K562 (cell line): ENCODE data around the gene SERAC1. TPM values are rescaled to one million over a fixed set of nuclear protein-coding genes. Genes with fewer than 3 reads are reported as not detected.

Experiments
- ATAC-seq: fragments of 200-7000 bp; cut with Tn5 transposase; 3 replicates; pipeline ENCODE4 v1.9.1; 2020; ENCODE audit warnings: moderate library complexity
- BruUV-seq: library from RNA; stranded (reverse); fragments of 400-500 nt; replicated peaks from 2 replicates; lab custom pipeline; 2021; lab: Mats Ljungman, UMichigan
- CTCF ChIA-PET: fragments of 300-600 bp; formaldehyde crosslinking; extraction: SDS; loops from one replicate; lab custom pipeline; 2021; ENCODE audit warnings: low intra/inter-chr PET ratio; lab: Yijun Ruan, JAX
- POLR2A ChIA-PET: fragments of 300-600, 350-650 bp; sonication (Branson Sonifier 250); formaldehyde crosslinking; extraction: SDS; loops from one replicate; lab custom pipeline; 2021; ENCODE audit warnings: antibody characterized with exemption, inconsistent platforms; lab: Yijun Ruan, JAX
- DNase-seq, 4 experiments: peaks; one replicate each; pipeline versions ENCODE4 v3.0.0 to v3.0.0-alpha.2; 2011 to 2018; ENCODE audit warnings: low spot score in 3 of 4, mixed read lengths in 3 of 4; ENCODE audit errors: extremely low read depth in 1 of 4
- FAIRE-seq: peaks from 2 replicates; lab custom pipeline; 2011; peaks lifted over from hg19 to GRCh38; lab: Jason Lieb, UNC
- H2AFZ ChIP-seq: 2 replicates; pipeline ENCODE4 v1.6.0; 2011; ENCODE audit warnings: low read depth, low read length, control low read depth, inconsistent platforms
- H3K27ac ChIP-seq: fragments of 200-600 bp; 3 replicates; pipeline ENCODE4 v1.8.0; 2011; ENCODE audit warnings: low read depth, mild to moderate bottlenecking, control low read depth, inconsistent platforms, low read length, moderate library complexity, mixed read lengths; ENCODE audit errors: extremely low read depth
- H3K27me3 ChIP-seq, 2 experiments: fragments of 300-600 bp in 1 of 2; 2 replicates in 1 of 2; 3 replicates in 1 of 2; pipeline versions ENCODE4 v1.6.0 to v1.8.0; 2011; ENCODE audit warnings: inconsistent platforms in 2 of 2, low read length in 2 of 2, mild to moderate bottlenecking in 1 of 2, mixed read lengths in 1 of 2, moderate library complexity in 1 of 2; ENCODE audit not compliant: control insufficient read depth in 2 of 2, insufficient read depth in 2 of 2
- H3K36me3 ChIP-seq: fragments of 300-600 bp; 3 replicates; pipeline ENCODE4 v1.8.0; 2011; ENCODE audit warnings: mild to moderate bottlenecking, low read length, inconsistent platforms; ENCODE audit not compliant: control insufficient read depth, insufficient read depth
- H3K4me1 ChIP-seq, 2 experiments: fragments of 200-600 bp in 1 of 2; replicated peaks in 1 of 2; 2 replicates in 1 of 2; 3 replicates in 1 of 2; pipeline versions ENCODE4 v1.5.1 to v1.8.0; 2011; ENCODE audit warnings: inconsistent platforms in 2 of 2, low read length in 2 of 2, mild to moderate bottlenecking in 1 of 2, mixed read lengths in 1 of 2, moderate library complexity in 1 of 2; ENCODE audit not compliant: control insufficient read depth in 2 of 2, insufficient read depth in 2 of 2
- H3K4me2 ChIP-seq: 2 replicates; pipeline ENCODE4 v1.6.1; 2011; ENCODE audit warnings: low read length, control low read depth, inconsistent platforms, mixed read lengths; ENCODE audit not compliant: insufficient read depth
- H3K4me3 ChIP-seq: fragments of 200-600 bp; sonication (generic), shearing (Covaris generic); 2 replicates; pipeline ENCODE4 v1.5.1; 2016; ENCODE audit warnings: control low read depth, inconsistent platforms
- H3K79me2 ChIP-seq: fragments of 200-600 bp; 3 replicates; pipeline ENCODE4 v1.8.0; 2011; ENCODE audit warnings: low read length, inconsistent platforms; ENCODE audit not compliant: control insufficient read depth, insufficient read depth
- H3K9ac ChIP-seq, 2 experiments: 2 replicates each; pipeline versions ENCODE4 v1.6.0 to v1.6.1; 2011; ENCODE audit warnings: low read depth in 2 of 2, low read length in 2 of 2, control low read depth in 1 of 2, inconsistent platforms in 1 of 2, mild to moderate bottlenecking in 1 of 2, mixed read lengths in 1 of 2; ENCODE audit not compliant: insufficient read depth in 1 of 2
- H3K9me1 ChIP-seq: one replicate; pipeline ENCODE4 v1.6.0; 2011; ENCODE audit warnings: inconsistent platforms, mild to moderate bottlenecking, low read length, moderate library complexity; ENCODE audit not compliant: control insufficient read depth, insufficient read depth
- H3K9me3 ChIP-seq: replicated peaks from 2 replicates; pipeline ENCODE4 v1.5.1; 2011; ENCODE audit warnings: low read depth, low read length, inconsistent platforms; ENCODE audit not compliant: control insufficient read depth, insufficient read depth
- H4K20me1 ChIP-seq: replicated peaks from 2 replicates; pipeline ENCODE4 v1.6.1; 2011; ENCODE audit warnings: low read length, inconsistent platforms, mixed read lengths; ENCODE audit not compliant: control insufficient read depth, insufficient read depth
- CBX5 ChIP-seq: IDR thresholded peaks from 2 replicates; pipeline ENCODE4 v1.6.1; 2014; ENCODE audit warnings: low read depth, borderline replicate concordance
- CHAMP1 ChIP-seq: fragments of 450-650 bp; IDR thresholded peaks from 2 replicates; pipeline ENCODE4 v1.6.1; 2016; ENCODE audit warnings: mild to moderate bottlenecking
- KLF16 ChIP-seq: IDR thresholded peaks from 2 replicates; pipeline ENCODE4 v1.6.1; 2016; ENCODE audit warnings: antibody characterized with exemption
- REST ChIP-seq, 2 experiments: fragments of 450-650 bp; formaldehyde crosslinking in 1 of 2; IDR thresholded peaks; 2 replicates each; pipeline versions ENCODE4 v1.4.0 to v1.6.1; 2014 to 2020; ENCODE audit warnings: mild to moderate bottlenecking in 2 of 2, borderline replicate concordance in 1 of 2, low read depth in 1 of 2
- WHSC1 ChIP-seq: IDR thresholded peaks from one replicate; pipeline ENCODE4 v1.6.1; 2012; ENCODE audit warnings: low read length, control low read depth, inconsistent platforms
- WGBS: fragments of 100-300 bp; shearing (Covaris generic); methylation state at CpG from one replicate; pipeline ENCODE4 v1.1.6; 2016; ENCODE audit warnings: low coverage, mixed read lengths; ENCODE audit not compliant: insufficient coverage; ENCODE audit errors: missing lambda C conversion rate; 5-methylcytosine and 5-hydroxymethylcytosine counted together
- in situ Hi-C: fragments of 300-500 bp; cut with MboI; formaldehyde crosslinking; loops from 4 replicates; pipeline ENCODE4 v1.15.0; 2018; ENCODE audit warnings: inconsistent platforms, mixed read lengths
- intact Hi-C: fragments of 100-400 bp; cut with micrococcal nuclease; formaldehyde crosslinking; loops from 2 replicates; pipeline ENCODE4 v1.14.2; 2022
- polyA plus RNA-seq, 8 experiments: library from polyadenylated mRNA; depleted of rRNA in 4 of 8; stranded (reverse) in 5 of 8; unstranded in 3 of 8; fragments of >200 nt; fragmentation: Nextera tagmentation in 2 of 8; fragmentation: Illumina TruSeq in 1 of 8; extraction: Ambion mirVana in 2 of 8; extraction: Trizol in 1 of 8; gene quantifications; 2 replicates each; pipeline versions ENCODE4 v1.2.1 to v1.2.3, GENCODE V29; 2011 to 2014; ENCODE audit warnings: inconsistent platforms in 1 of 8, missing spikeins in 1 of 8
- total RNA-seq, 7 experiments: library from RNA; depleted of rRNA in 6 of 7; stranded (reverse); fragments of >200 nt in 6 of 7; fragmentation: Illumina TruSeq in 2 of 7; extraction: Trizol in 2 of 7; gene quantifications; 2 replicates each; pipeline versions ENCODE4 v1.2.1 to v1.2.3, GENCODE V29; 2011 to 2021; ENCODE audit warnings: low replicate concordance in 1 of 7

Gene SERAC1
- total and polyA plus RNA-seq, 9 of the 15 experiments (the other 6 are each of a cell fraction or from before 2014, with no cell fraction given) = 1.8 to 6.2 (median 2.8) TPM

- TF ChIP-seq CHAMP1 = no peak
Observed at GRCh38 chr6:158206740-158207421, 38.8 kb upstream of the SERAC1 start (continued).

- intact Hi-C loops (loop anchor here (1.0 to 10.0 kb wide), 2 partner anchors 62 to 221 kb away; partner anchors contain the start of gene SYNJ2), in situ Hi-C loops (no loop called here)
- no peaks in the 10 kb centered on the region for H3K9me1 ChIP-seq
- ChIA-PET CTCF (interaction anchor here (0.9 to 1.5 kb wide), 3 partner anchors 62 to 891 kb away, joined by 3 to 7 read pairs (median 4); no protein-coding TSS in a partner anchor), POLR2A (interaction anchor here (0.6 to 1.3 kb wide), 3 partner anchors 9 to 949 kb away, joined by 3 to 4 read pairs (median 3); no protein-coding TSS in a partner anchor)
- no peaks in the 10 kb centered on the region for H3K79me2 ChIP-seq
- H2AFZ ChIP-seq = no peak overlapping the region
- H3K27ac ChIP-seq = no peak overlapping the region
- H3K27me3 ChIP-seq = peaks cover 31 to 32% of the 10 kb centered on the region in 2 experiments
- 10% methylated on average over 13 of the region's 13 CpGs for WGBS
- DNase-seq (peak; percentile 51 to 70 (median 60)), ATAC-seq (peak; percentile 85), FAIRE-seq (peak; percentile 65)
- H3K36me3 ChIP-seq = no peaks in the 10 kb centered on the region
- 0 out of 5 replicates have a peak, but pooled peaks cover 0 to 3% of the 10 kb centered on the region in 2 experiments for H3K4me1 ChIP-seq
- H3K9ac ChIP-seq = no peak overlapping the region
- H3K9me3 ChIP-seq = no peaks in the 10 kb centered on the region
- H3K4me3 ChIP-seq = no peak overlapping the region
- BruUV-seq = no TSS peak
- no peaks in the 10 kb centered on the region for H4K20me1 ChIP-seq
- no peak overlapping the region for H3K4me2 ChIP-seq
- TF ChIP-seq REST (IDR thresholded peaks at IDR 0.05; ENCODE audit: borderline replicate concordance) (peak; percentile 55; the same call in 1 of the 2 replicates), REST (CRISPR knock-in tag; IDR thresholded peaks at IDR 0.05; ENCODE audit: low read depth) (no peak), WHSC1 (no peak), CBX5 (no peak), KLF16 (0 out of 2 replicates have a peak, but pooled peaks have one; percentile 23)
Observed at GRCh38 chr6:158205169-158205944, 37.3 kb upstream of the SERAC1 start.
